GM10266 (cell line): ENCODE data around the gene PHPT1.
A peak's percentile ranks its signal among the peaks of the same experiment; 100 is the strongest.
"Not testable (repeated sequence)": the region's sequence is repeated elsewhere in the genome, so short reads cannot be mapped to it uniquely, and the experiment has no call there.

ENCODE experiments used
- DNase-seq: peaks from one replicate; pipeline ENCODE4 v3.0.0; 2012; ENCODE audit errors: extremely low spot score
- CTCF ChIP-seq: IDR thresholded peaks from 2 replicates; pipeline ENCODE4 v1.5.1; 2012; ENCODE audit warnings: mild to moderate bottlenecking, low read depth; ENCODE audit not compliant: control insufficient read depth, insufficient read depth; ENCODE audit errors: missing control alignments

The PHPT1 gene

GRCh38 chr9:136882109-136882946 lies 33.1 kb downstream of the PHPT1 start:
- DNase-seq, result peak; percentile 88
- TF ChIP-seq CTCF, result no peak

- not testable (repeated sequence) for DNase-seq
Observed at GRCh38 chr9:136882947-136883283, 33.7 kb downstream of the PHPT1 start.

GRCh38 chr9:136883670-136884069 lies 34.5 kb downstream of the PHPT1 start:
- DNase-seq, result not testable (repeated sequence)

GRCh38 chr9:136885950-136886578 lies 36.9 kb downstream of the PHPT1 start, which contains the start of gene TRAF2:
TSS of gene TRAF2 (plus strand) at chr9:136886516. CDS start at chr9:136898741, 12,225 bp downstream.
- DNase-seq, result peak; percentile 100
- TF ChIP-seq CTCF, result no peak

- peak; percentile 76 for DNase-seq
Observed at GRCh38 chr9:136886610-136887597, 37.7 kb downstream of the PHPT1 start.

GRCh38 chr9:136888454-136888853 lies 39.2 kb downstream of the PHPT1 start:
- DNase-seq, result peak; percentile 19

More at GRCh38 chr9:136886610-136887597, 37.7 kb downstream of the PHPT1 start:
- TF ChIP-seq CTCF, result no peak

GRCh38 chr9:136889858-136890257 lies 40.6 kb downstream of the PHPT1 start:
- TF ChIP-seq CTCF, result no peak
- no peak for DNase-seq

More at GRCh38 chr9:136888454-136888853, 39.2 kb downstream of the PHPT1 start:
- TF ChIP-seq CTCF, result no peak
